Parathyroid adenoma (tissue), 2 donors: Measurements from ENCODE around the gene MIA3.

Experiments used
- H2AFZ ChIP-seq: fragments of 300-600 bp; sonication (generic); one replicate; pipeline ENCODE4 v1.7.0; 2017; ENCODE audit warnings: antibody characterized with exemption, mild to moderate bottlenecking
- H3K27ac ChIP-seq: fragments of 300-600 bp; sonication (generic); one replicate; pipeline ENCODE4 v1.7.0; 2017
- H3K27me3 ChIP-seq: fragments of 300-600 bp; sonication (generic); one replicate; pipeline ENCODE4 v1.7.0; 2017; ENCODE audit warnings: low read length; ENCODE audit not compliant: control insufficient read depth, insufficient read depth
- H3K36me3 ChIP-seq: fragments of 300-600 bp; sonication (generic); one replicate; pipeline ENCODE4 v1.7.0; 2017; ENCODE audit warnings: low read length; ENCODE audit not compliant: control insufficient read depth, insufficient read depth
- H3K4me1 ChIP-seq: fragments of 300-600 bp; sonication (generic); one replicate; pipeline ENCODE4 v1.7.0; 2017; ENCODE audit warnings: control low read depth
- H3K4me2 ChIP-seq: fragments of 300-600 bp; sonication (generic); one replicate; pipeline ENCODE4 v1.7.0; 2017; ENCODE audit warnings: low read length
- H3K4me3 ChIP-seq: fragments of 300-600 bp; sonication (generic); one replicate; pipeline ENCODE4 v1.7.0; 2017; ENCODE audit warnings: low read depth, low read length
- H3K79me2 ChIP-seq: fragments of 300-600 bp; sonication (generic); one replicate; pipeline ENCODE4 v1.7.0; 2017; ENCODE audit warnings: control low read depth
- H3K9ac ChIP-seq: fragments of 300-600 bp; sonication (generic); one replicate; pipeline ENCODE4 v1.7.0; 2017; ENCODE audit warnings: mild to moderate bottlenecking
- H3K9me3 ChIP-seq: fragments of 300-600 bp; sonication (generic); one replicate; pipeline ENCODE4 v1.7.0; 2017; ENCODE audit warnings: low read length; ENCODE audit not compliant: control insufficient read depth
- TF ChIP-seq, protein P1 (sequence below): fragments of 300-600 bp; sonication (generic); IDR thresholded peaks from one replicate; pipeline ENCODE4 v1.7.0; 2017; ENCODE audit warnings: antibody characterized with exemption, mild to moderate bottlenecking
- donor health status: primary hyperparathyroidism.

MIA3 gene

DNA sequence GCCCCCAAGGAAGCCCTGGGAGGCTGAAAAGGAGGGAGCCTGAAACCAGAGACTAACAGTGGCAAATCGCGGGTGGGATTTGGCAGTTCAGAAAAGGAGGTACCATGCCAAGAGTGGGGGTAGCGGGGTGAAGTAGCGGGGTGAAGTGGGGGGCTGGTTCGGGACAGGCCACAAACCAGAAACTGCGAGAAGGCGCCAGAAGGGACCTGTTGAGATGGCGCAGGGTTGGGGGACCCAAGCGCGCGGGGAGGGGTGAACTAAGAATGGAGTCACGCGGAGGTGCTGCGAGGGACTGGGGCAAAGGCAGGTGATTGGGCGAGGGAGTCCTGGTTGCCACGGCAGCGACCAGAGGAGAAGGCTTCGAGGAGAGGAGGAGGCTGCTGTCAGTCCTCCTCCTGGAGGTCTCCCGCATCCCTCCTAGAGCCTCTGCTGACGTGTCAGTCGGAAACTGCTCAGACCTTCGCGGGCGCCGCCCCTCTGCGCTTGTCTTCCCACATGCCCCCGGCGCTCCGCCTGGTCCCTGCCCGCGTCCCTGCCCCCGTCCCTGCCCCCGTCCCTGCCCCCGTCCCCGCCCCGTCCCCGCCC is 438 bp upstream of the MIA3 start:
- Histone ChIP-seq H2AFZ (peak overlapping the region; percentile 96), H3K36me3 (no peaks in the 10 kb centered on the region), H3K27me3 (no peaks in the 10 kb centered on the region), H3K4me2 (peak overlapping the region; percentile 74), H3K4me1 (peaks cover 4% of the 10 kb centered on the region), H3K9me3 (no peaks in the 10 kb centered on the region), H3K27ac (peak overlapping the region; percentile 67), H3K9ac (no peak overlapping the region), H3K79me2 (no peaks in the 10 kb centered on the region), H3K4me3 (peak overlapping the region; percentile 67)
- TF ChIP-seq, protein P1, sequence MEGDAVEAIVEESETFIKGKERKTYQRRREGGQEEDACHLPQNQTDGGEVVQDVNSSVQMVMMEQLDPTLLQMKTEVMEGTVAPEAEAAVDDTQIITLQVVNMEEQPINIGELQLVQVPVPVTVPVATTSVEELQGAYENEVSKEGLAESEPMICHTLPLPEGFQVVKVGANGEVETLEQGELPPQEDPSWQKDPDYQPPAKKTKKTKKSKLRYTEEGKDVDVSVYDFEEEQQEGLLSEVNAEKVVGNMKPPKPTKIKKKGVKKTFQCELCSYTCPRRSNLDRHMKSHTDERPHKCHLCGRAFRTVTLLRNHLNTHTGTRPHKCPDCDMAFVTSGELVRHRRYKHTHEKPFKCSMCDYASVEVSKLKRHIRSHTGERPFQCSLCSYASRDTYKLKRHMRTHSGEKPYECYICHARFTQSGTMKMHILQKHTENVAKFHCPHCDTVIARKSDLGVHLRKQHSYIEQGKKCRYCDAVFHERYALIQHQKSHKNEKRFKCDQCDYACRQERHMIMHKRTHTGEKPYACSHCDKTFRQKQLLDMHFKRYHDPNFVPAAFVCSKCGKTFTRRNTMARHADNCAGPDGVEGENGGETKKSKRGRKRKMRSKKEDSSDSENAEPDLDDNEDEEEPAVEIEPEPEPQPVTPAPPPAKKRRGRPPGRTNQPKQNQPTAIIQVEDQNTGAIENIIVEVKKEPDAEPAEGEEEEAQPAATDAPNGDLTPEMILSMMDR: no peak

DNA sequence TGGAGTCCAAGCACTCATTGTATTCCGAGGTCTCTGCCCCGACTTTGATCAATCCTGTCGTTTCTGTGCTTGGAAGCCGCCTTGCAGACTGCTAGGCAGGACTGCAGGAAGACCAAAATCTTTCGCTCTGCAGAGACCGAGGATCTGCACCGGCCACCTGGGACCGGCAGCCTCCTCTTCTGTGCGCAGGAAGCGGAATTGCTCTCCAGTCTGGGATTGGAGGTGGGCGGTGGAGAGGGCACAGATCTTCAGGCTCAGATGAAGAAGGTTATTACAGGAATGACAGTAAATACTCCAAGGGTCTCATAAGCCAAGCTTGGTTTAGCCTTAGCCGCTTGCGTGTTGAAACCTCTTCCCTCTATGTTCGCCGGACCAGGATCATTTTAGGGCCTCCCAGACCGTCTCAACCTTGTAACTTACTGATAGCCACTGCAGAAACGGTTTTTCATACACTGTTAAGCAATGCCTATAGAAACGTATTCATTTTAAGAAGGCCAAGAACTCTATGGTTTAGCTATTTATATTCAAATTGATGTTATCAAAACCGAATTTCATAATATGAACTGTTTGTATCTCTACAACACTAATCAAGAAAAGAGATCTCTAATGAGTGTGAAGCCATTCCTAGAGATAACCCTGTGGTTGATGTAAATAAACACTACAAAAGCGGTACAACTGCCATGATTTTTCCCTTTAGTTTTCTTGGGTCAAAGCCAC is 1.1 kb downstream of the MIA3 start:
- Histone ChIP-seq H3K36me3 (no peaks in the 10 kb centered on the region), H3K27me3 (no peaks in the 10 kb centered on the region), H3K79me2 (no peaks in the 10 kb centered on the region), H3K4me2 (peak overlapping the region; percentile 78), H3K27ac (no peak overlapping the region), H3K9me3 (no peaks in the 10 kb centered on the region), H3K4me1 (peaks cover 4% of the 10 kb centered on the region), H3K9ac (no peak overlapping the region), H2AFZ (peak overlapping the region; percentile 72), H3K4me3 (peak overlapping the region; percentile 63)
- TF ChIP-seq, protein P1: no peak

DNA sequence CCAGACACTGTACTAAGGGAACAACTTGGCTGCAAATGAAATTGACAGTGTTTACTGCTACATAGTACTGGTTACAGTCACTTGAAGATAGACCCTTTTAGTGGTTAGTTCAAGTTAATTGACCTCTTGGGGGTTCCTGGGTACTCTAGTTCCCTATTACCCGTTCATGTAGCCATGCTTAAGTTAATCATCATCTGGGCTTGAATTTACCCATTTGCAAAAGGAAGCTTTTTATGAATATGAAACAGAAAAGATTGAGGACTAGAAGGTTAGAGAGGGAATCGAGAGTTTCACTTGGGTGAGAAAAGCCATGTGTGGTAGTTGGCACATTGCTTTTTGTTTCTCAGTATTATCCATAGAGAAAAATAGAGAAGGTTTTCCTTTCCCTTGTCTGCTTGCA is 2.7 kb downstream of the MIA3 start:
- H3K27me3 ChIP-seq: no peaks in the 10 kb centered on the region
- H2AFZ ChIP-seq: no peak overlapping the region
- H3K36me3 ChIP-seq: no peaks in the 10 kb centered on the region
- H3K4me3 ChIP-seq: no peak overlapping the region
- peaks cover 4% of the 10 kb centered on the region for H3K4me1 ChIP-seq
- no peak overlapping the region for H3K9ac ChIP-seq
- no peaks in the 10 kb centered on the region for H3K79me2 ChIP-seq
- no peaks in the 10 kb centered on the region for H3K9me3 ChIP-seq
- H3K27ac ChIP-seq: no peak overlapping the region
- H3K4me2 ChIP-seq: no peak overlapping the region
- TF ChIP-seq, protein P1: no peak

DNA sequence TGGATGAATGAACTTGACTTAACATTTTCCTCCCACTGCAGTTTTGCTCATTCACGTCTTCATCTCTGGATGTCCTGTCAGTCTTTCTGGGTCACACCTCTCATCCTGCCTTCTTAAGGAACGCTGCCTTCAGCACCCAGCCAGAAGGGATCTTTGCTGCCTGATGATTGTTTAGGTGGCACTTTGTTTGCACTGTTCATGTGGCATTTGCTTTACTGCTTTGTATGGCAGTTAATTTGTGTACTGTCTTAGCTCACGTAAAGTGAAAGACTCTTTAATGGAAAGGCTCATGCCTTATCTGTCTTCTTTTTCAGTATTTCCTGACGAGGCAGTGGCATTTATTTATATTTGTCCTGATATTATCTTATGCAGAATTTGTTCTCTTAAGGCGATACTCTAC is 4.9 kb downstream of the MIA3 start:
- no peak overlapping the region for H3K27ac ChIP-seq
- H3K36me3 ChIP-seq: no peaks in the 10 kb centered on the region
- no peak overlapping the region for H3K4me2 ChIP-seq
- H2AFZ ChIP-seq: no peak overlapping the region
- H3K79me2 ChIP-seq: no peaks in the 10 kb centered on the region
- H3K4me3 ChIP-seq: no peak overlapping the region
- H3K9ac ChIP-seq: no peak overlapping the region
- no peaks in the 10 kb centered on the region for H3K4me1 ChIP-seq
- TF ChIP-seq, protein P1: no peak
- H3K9me3 ChIP-seq: no peaks in the 10 kb centered on the region
- no peaks in the 10 kb centered on the region for H3K27me3 ChIP-seq

DNA sequence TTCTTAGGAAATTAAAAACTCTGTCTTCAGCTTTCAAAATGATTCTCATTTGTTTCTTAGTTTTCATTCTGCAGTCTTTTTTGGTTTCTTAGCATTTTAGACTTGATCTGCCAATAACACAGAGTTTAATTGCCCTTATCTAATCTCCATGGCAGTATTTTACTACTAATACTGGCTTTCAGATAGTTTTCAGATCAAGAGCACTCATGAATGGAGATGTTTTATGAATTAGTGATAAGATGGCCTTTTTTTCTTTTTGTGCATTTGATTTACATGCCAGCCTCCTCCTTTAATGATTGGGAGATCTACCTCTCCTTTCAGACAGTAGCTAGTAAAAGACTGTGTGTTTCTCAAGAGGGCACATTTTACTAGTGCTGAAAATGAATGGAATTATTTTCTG is 5.6 kb downstream of the MIA3 start:
- Histone ChIP-seq H3K9me3 (no peaks in the 10 kb centered on the region), H3K4me1 (no peaks in the 10 kb centered on the region), H3K9ac (no peak overlapping the region), H3K79me2 (no peaks in the 10 kb centered on the region), H3K36me3 (no peaks in the 10 kb centered on the region), H2AFZ (no peak overlapping the region), H3K27ac (no peak overlapping the region), H3K27me3 (no peaks in the 10 kb centered on the region), H3K4me3 (no peak overlapping the region), H3K4me2 (no peak overlapping the region)
- TF ChIP-seq, protein P1: no peak
